ENCODE results near the gene PPFIA1.
"Not testable (repeated sequence)": the region's sequence is repeated elsewhere in the genome, so short reads cannot be mapped to it uniquely, and the experiment has no call there.

Gene PPFIA1

GRCh38 chr11:70255477-70256116 is 14.9 kb upstream of the PPFIA1 start:
- Histone ChIP-seq H3K4me1 (ENCODE audit: control insufficient read depth, low read depth, low read length) (no peaks in the 10 kb centered on the region), H3K27me3 (ENCODE audit: control insufficient read depth, insufficient read depth, low read length) (no peaks in the 10 kb centered on the region), H3K9me3 (ENCODE audit: control insufficient read depth, low read depth, low read length) (no peaks in the 10 kb centered on the region), H3K36me3 (ENCODE audit: control insufficient read depth, low read depth, low read length) (no peaks in the 10 kb centered on the region), H3K9ac (ENCODE audit: low read length) (no peak overlapping the region), H3K27ac (ENCODE audit: low read length) (no peak overlapping the region), H3K4me3 (ENCODE audit: low read length) (no peak overlapping the region)

- H3K27me3 ChIP-seq (ENCODE audit: control insufficient read depth, insufficient read depth, low read length); H3K9me3 ChIP-seq (ENCODE audit: control insufficient read depth, low read depth, low read length); H3K36me3 ChIP-seq (ENCODE audit: control insufficient read depth, low read depth, low read length); H3K4me1 ChIP-seq (ENCODE audit: control insufficient read depth, low read depth, low read length); H3K9ac ChIP-seq (ENCODE audit: low read length); H3K27ac ChIP-seq (ENCODE audit: low read length); H3K4me3 ChIP-seq (ENCODE audit: low read length): not testable (repeated sequence)
Measured at GRCh38 chr11:70259077-70259476, 11.4 kb upstream of the PPFIA1 start.

GRCh38 chr11:70262951-70263350 is 7.5 kb upstream of the PPFIA1 start:
- Histone ChIP-seq H3K4me3 (ENCODE audit: low read length) (no peak overlapping the region), H3K27me3 (ENCODE audit: control insufficient read depth, insufficient read depth, low read length) (no peaks in the 10 kb centered on the region), H3K9ac (ENCODE audit: low read length) (no peak overlapping the region), H3K36me3 (ENCODE audit: control insufficient read depth, low read depth, low read length) (no peaks in the 10 kb centered on the region), H3K4me1 (ENCODE audit: control insufficient read depth, low read depth, low read length) (no peaks in the 10 kb centered on the region), H3K27ac (ENCODE audit: low read length) (no peak overlapping the region), H3K9me3 (ENCODE audit: control insufficient read depth, low read depth, low read length) (no peaks in the 10 kb centered on the region)

GRCh38 chr11:70263363-70263762 is 7.1 kb upstream of the PPFIA1 start:
- no peak overlapping the region for H3K9ac ChIP-seq (ENCODE audit: low read length)
- no peaks in the 10 kb centered on the region for H3K27me3 ChIP-seq (ENCODE audit: control insufficient read depth, insufficient read depth, low read length)
- H3K36me3 ChIP-seq (ENCODE audit: control insufficient read depth, low read depth, low read length) = no peaks in the 10 kb centered on the region
- H3K9me3 ChIP-seq (ENCODE audit: control insufficient read depth, low read depth, low read length) = no peaks in the 10 kb centered on the region
- H3K27ac ChIP-seq (ENCODE audit: low read length) = no peak overlapping the region
- H3K4me3 ChIP-seq (ENCODE audit: low read length) = no peak overlapping the region
- H3K4me1 ChIP-seq (ENCODE audit: control insufficient read depth, low read depth, low read length) = no peaks in the 10 kb centered on the region

GRCh38 chr11:70265341-70265740 is 5.1 kb upstream of the PPFIA1 start:
- Histone ChIP-seq H3K27ac (ENCODE audit: low read length) (no peak overlapping the region), H3K27me3 (ENCODE audit: control insufficient read depth, insufficient read depth, low read length) (peaks cover 10% of the 10 kb centered on the region), H3K36me3 (ENCODE audit: control insufficient read depth, low read depth, low read length) (no peaks in the 10 kb centered on the region), H3K9me3 (ENCODE audit: control insufficient read depth, low read depth, low read length) (no peaks in the 10 kb centered on the region), H3K4me3 (ENCODE audit: low read length) (no peak overlapping the region), H3K4me1 (ENCODE audit: control insufficient read depth, low read depth, low read length) (no peaks in the 10 kb centered on the region), H3K9ac (ENCODE audit: low read length) (no peak overlapping the region)

GRCh38 chr11:70267405-70267950 is 3.0 kb upstream of the PPFIA1 start:
- H3K27me3 ChIP-seq (ENCODE audit: control insufficient read depth, insufficient read depth, low read length) = peaks cover 10% of the 10 kb centered on the region
- H3K9me3 ChIP-seq (ENCODE audit: control insufficient read depth, low read depth, low read length) = no peaks in the 10 kb centered on the region
- peaks cover 6% of the 10 kb centered on the region for H3K36me3 ChIP-seq (ENCODE audit: control insufficient read depth, low read depth, low read length)
- H3K27ac ChIP-seq (ENCODE audit: low read length) = no peak overlapping the region
- H3K4me1 ChIP-seq (ENCODE audit: control insufficient read depth, low read depth, low read length) = peaks cover 6% of the 10 kb centered on the region
- H3K9ac ChIP-seq (ENCODE audit: low read length) = no peak overlapping the region
- H3K4me3 ChIP-seq (ENCODE audit: low read length) = no peak overlapping the region

GRCh38 chr11:70268526-70268925 is 2.0 kb upstream of the PPFIA1 start:
- H3K36me3 ChIP-seq (ENCODE audit: control insufficient read depth, low read depth, low read length) = peaks cover 15% of the 10 kb centered on the region
- H3K4me3 ChIP-seq (ENCODE audit: low read length) = no peak overlapping the region
- H3K27ac ChIP-seq (ENCODE audit: low read length) = no peak overlapping the region
- peaks cover 8% of the 10 kb centered on the region for H3K4me1 ChIP-seq (ENCODE audit: control insufficient read depth, low read depth, low read length)
- H3K9me3 ChIP-seq (ENCODE audit: control insufficient read depth, low read depth, low read length) = no peaks in the 10 kb centered on the region
- H3K9ac ChIP-seq (ENCODE audit: low read length) = no peak overlapping the region
- peaks cover 10% of the 10 kb centered on the region for H3K27me3 ChIP-seq (ENCODE audit: control insufficient read depth, insufficient read depth, low read length)

- Histone ChIP-seq H3K4me1 (ENCODE audit: control insufficient read depth, low read depth, low read length) (peaks cover 8% of the 10 kb centered on the region), H3K27me3 (ENCODE audit: control insufficient read depth, insufficient read depth, low read length) (peaks cover 10% of the 10 kb centered on the region), H3K27ac (ENCODE audit: low read length) (no peak overlapping the region), H3K9me3 (ENCODE audit: control insufficient read depth, low read depth, low read length) (no peaks in the 10 kb centered on the region), H3K4me3 (ENCODE audit: low read length) (peak overlapping the region; percentile 84), H3K36me3 (ENCODE audit: control insufficient read depth, low read depth, low read length) (peaks cover 35% of the 10 kb centered on the region), H3K9ac (ENCODE audit: low read length) (peak overlapping the region; percentile 63)
Measured at GRCh38 chr11:70270877-70271648, 573 bp downstream of the PPFIA1 start.

GRCh38 chr11:70271649-70271953 is 1.1 kb downstream of the PPFIA1 start:
- peak overlapping the region; percentile 84 for H3K4me3 ChIP-seq (ENCODE audit: low read length)
- H3K27me3 ChIP-seq (ENCODE audit: control insufficient read depth, insufficient read depth, low read length) = peaks cover 10% of the 10 kb centered on the region
- peaks cover 35% of the 10 kb centered on the region for H3K36me3 ChIP-seq (ENCODE audit: control insufficient read depth, low read depth, low read length)
- H3K9me3 ChIP-seq (ENCODE audit: control insufficient read depth, low read depth, low read length) = no peaks in the 10 kb centered on the region
- no peak overlapping the region for H3K9ac ChIP-seq (ENCODE audit: low read length)
- no peak overlapping the region for H3K27ac ChIP-seq (ENCODE audit: low read length)
- peaks cover 8% of the 10 kb centered on the region for H3K4me1 ChIP-seq (ENCODE audit: control insufficient read depth, low read depth, low read length)

- Histone ChIP-seq H3K36me3 (ENCODE audit: control insufficient read depth, low read depth, low read length) (peaks cover 35% of the 10 kb centered on the region), H3K9ac (ENCODE audit: low read length) (no peak overlapping the region), H3K4me1 (ENCODE audit: control insufficient read depth, low read depth, low read length) (peaks cover 8% of the 10 kb centered on the region), H3K27me3 (ENCODE audit: control insufficient read depth, insufficient read depth, low read length) (peaks cover 10% of the 10 kb centered on the region), H3K4me3 (ENCODE audit: low read length) (peak overlapping the region; percentile 84), H3K27ac (ENCODE audit: low read length) (no peak overlapping the region), H3K9me3 (ENCODE audit: control insufficient read depth, low read depth, low read length) (no peaks in the 10 kb centered on the region)
Measured at GRCh38 chr11:70272009-70272408, 1.5 kb downstream of the PPFIA1 start.

- Histone ChIP-seq H3K9ac (ENCODE audit: low read length) (no peak overlapping the region), H3K4me3 (ENCODE audit: low read length) (no peak overlapping the region), H3K27me3 (ENCODE audit: control insufficient read depth, insufficient read depth, low read length) (no peaks in the 10 kb centered on the region), H3K27ac (ENCODE audit: low read length) (no peak overlapping the region), H3K4me1 (ENCODE audit: control insufficient read depth, low read depth, low read length) (no peaks in the 10 kb centered on the region), H3K36me3 (ENCODE audit: control insufficient read depth, low read depth, low read length) (peaks cover 57% of the 10 kb centered on the region), H3K9me3 (ENCODE audit: control insufficient read depth, low read depth, low read length) (no peaks in the 10 kb centered on the region)
Measured at GRCh38 chr11:70278994-70279393, 8.5 kb downstream of the PPFIA1 start.

GRCh38 chr11:70281156-70281609 is 10.7 kb downstream of the PPFIA1 start:
- H3K27me3 ChIP-seq (ENCODE audit: control insufficient read depth, insufficient read depth, low read length) = no peaks in the 10 kb centered on the region
- no peaks in the 10 kb centered on the region for H3K9me3 ChIP-seq (ENCODE audit: control insufficient read depth, low read depth, low read length)
- H3K4me1 ChIP-seq (ENCODE audit: control insufficient read depth, low read depth, low read length) = no peaks in the 10 kb centered on the region
- peaks cover 63% of the 10 kb centered on the region for H3K36me3 ChIP-seq (ENCODE audit: control insufficient read depth, low read depth, low read length)
- H3K9ac ChIP-seq (ENCODE audit: low read length) = no peak overlapping the region
- H3K4me3 ChIP-seq (ENCODE audit: low read length) = no peak overlapping the region
- H3K27ac ChIP-seq (ENCODE audit: low read length) = no peak overlapping the region
